Body of pancreas (tissue), 4 donors: ENCODE measurements around the gene SLC12A7.

Source experiments
- POLR2A ChIP-seq, 3 donors: fragments of 450-650 bp; IDR thresholded peaks; one replicate each; pipeline ENCODE4 v1.6.1; 2016; ENCODE audit warnings: antibody characterized with exemption in 3 of 3, mild to moderate bottlenecking in 2 of 3
- TF ChIP-seq, protein P1 (sequence below), 7 experiments: fragments of 450-650 bp in 4 of 7; fragments of 200-600 bp in 3 of 7; sonication (generic) in 3 of 7; IDR thresholded peaks; one replicate each; pipeline ENCODE4 v1.5.1; 2016 to 2019; ENCODE audit warnings: antibody characterized with exemption in 7 of 7

DNA sequence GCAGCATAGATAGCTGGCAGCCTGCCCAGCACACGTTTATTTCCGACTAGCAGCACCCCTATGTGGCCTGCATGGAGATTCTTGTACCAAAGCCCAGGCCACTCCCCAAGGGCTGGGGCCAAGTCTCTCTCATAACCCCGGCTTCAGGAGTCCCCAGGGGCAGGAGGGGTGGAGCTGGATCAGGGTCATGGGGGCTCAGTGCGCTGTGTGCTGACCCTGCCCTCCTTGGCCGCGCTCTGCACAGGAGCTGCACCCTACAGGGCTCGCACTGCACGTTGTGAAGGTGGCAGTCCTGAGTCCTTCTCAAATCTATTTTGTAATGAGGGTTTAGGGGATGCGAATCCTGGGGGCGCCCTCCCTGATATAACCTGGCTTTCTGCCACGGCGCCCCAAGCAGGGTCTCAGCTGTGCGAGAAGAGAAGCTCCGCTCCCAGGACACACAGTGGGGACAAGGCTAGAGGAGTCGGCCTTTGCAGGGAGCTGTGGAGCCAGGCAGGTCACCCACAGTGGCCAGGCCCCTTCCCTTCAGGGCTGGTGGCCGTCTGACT is 74.7 kb downstream of the SLC12A7 start:
- TF ChIP-seq, protein P1, sequence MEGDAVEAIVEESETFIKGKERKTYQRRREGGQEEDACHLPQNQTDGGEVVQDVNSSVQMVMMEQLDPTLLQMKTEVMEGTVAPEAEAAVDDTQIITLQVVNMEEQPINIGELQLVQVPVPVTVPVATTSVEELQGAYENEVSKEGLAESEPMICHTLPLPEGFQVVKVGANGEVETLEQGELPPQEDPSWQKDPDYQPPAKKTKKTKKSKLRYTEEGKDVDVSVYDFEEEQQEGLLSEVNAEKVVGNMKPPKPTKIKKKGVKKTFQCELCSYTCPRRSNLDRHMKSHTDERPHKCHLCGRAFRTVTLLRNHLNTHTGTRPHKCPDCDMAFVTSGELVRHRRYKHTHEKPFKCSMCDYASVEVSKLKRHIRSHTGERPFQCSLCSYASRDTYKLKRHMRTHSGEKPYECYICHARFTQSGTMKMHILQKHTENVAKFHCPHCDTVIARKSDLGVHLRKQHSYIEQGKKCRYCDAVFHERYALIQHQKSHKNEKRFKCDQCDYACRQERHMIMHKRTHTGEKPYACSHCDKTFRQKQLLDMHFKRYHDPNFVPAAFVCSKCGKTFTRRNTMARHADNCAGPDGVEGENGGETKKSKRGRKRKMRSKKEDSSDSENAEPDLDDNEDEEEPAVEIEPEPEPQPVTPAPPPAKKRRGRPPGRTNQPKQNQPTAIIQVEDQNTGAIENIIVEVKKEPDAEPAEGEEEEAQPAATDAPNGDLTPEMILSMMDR (IDR thresholded peaks at IDR 0.05): no peak
- TF ChIP-seq POLR2A (IDR thresholded peaks at IDR 0.05): no peak
